NCI-H446 (cell line): ENCODE results near the gene RBM15B.
A peak's percentile ranks its signal among the peaks of the same experiment; 100 is the strongest.

ENCODE experiments used
- DNase-seq, 2 experiments: peaks; one replicate each; lab custom pipeline; 2025; lab: John Stamatoyannopoulos, UW

RBM15B gene

DNA sequence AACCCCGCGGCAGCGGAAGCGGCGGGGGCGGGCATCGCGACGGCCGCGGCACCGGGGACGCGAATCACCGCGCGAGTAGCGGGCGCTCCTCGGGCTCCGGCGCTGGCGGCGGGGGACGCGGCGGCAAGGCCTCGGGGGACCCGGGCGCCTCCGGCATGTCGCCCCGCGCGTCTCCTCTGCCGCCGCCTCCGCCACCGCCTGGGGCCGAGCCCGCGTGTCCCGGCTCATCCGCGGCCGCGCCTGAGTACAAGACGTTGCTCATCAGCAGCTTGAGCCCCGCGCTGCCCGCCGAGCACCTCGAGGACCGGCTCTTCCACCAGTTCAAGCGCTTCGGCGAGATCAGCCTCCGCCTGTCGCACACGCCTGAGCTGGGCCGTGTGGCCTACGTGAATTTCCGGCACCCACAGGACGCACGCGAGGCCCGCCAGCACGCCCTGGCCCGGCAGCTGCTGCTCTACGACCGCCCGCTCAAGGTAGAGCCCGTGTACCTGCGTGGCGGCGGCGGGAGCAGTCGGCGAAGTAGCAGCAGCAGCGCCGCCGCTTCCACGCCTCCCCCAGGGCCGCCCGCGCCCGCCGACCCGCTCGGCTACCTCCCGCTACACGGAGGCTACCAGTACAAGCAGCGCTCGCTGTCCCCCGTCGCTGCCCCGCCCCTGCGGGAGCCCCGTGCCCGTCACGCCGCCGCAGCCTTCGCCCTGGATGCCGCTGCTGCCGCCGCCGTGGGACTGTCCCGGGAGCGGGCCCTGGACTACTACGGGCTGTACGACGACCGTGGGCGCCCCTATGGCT, 675 bp downstream of the RBM15B start:
- no peak for DNase-seq

GRCh38 chr3:51392355-51393133, 1.5 kb downstream of the RBM15B start:
- DNase-seq, result no peak

- no peak for DNase-seq
Observed at GRCh38 chr3:51393134-51393495, 2.0 kb downstream of the RBM15B start.

DNA sequence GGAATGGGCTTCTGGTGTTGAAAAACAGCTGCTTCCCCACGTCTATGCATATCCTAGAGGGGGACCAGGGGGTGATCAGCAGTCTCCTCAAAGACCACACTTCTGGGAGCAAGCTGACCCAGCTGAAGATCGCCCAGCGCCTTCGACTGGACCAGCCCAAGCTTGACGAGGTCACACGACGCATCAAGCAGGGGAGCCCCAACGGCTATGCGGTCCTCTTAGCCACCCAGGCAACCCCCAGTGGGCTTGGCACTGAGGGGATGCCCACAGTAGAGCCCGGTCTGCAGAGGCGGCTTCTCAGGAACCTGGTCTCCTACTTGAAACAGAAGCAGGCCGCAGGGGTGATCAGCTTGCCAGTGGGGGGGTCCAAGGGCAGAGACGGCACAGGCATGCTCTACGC, 2.5 kb downstream of the RBM15B start:
- DNase-seq, result no peak

- DNase-seq, result no peak
Observed at GRCh38 chr3:51394541-51394940, 3.5 kb downstream of the RBM15B start.

- DNase-seq, result no peak
Observed at GRCh38 chr3:51395493-51396213, 4.6 kb downstream of the RBM15B start.

- DNase-seq, result no peak
Observed at GRCh38 chr3:51396401-51396800, 5.3 kb downstream of the RBM15B start.

- DNase-seq, result no peak
Observed at GRCh38 chr3:51397392-51397791, 6.3 kb downstream of the RBM15B start.

DNA sequence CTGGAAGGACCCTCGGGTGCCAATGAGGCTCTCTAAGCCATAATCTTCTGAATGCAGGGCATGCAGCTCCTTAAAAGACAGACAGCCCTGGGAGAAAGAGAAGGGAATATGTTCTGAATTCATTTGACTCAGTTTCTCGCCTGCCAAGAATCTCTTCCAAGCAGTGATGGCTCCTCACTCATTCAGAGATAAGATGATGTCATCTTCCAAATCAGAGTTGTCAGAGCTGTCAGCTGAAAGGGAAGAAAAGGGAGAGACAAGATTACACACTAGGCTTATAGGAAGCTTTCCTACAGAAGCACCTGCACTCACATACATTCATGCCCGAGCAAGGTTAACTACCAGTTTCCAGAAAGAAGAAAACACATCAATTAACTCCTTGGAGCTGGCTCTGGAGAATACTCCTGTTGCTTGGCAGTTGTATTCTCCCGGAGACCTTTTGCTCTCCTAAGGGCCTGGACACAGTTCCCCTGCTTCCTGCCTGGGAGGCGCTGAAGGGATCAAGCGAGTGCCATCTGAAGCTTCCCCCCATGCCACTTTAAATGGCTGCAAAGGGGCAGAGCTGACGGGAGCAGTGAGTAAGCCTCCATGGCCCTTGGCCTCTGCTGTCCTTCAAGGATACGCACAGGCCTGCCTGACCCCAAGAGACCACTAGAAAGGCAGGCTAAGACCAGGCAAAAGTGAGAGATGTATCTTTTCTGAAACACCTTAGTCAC, 7.7 kb downstream of the RBM15B start:
- DNase-seq, result no peak

- no peak for DNase-seq
Observed at GRCh38 chr3:51400166-51400565, 9.1 kb downstream of the RBM15B start.

DNA sequence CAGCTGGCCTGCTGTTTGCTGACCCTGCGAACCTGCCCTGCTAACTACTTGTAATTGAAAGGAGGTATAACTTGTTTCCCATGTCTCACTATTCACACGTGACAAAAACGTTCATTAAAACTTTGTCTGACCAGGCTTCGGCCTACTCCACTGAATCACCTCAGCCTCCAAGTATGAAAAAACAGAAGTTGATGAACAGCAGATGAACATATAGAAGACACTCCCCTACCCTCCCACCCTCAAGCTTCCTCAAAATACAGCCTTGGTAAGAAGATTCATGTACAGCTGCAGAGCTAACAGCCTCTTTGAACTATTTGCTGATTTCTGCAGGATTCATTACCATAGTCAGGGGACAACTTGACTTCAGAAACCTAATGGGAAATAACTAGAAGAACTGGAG, 10.7 kb downstream of the RBM15B start:
- DNase-seq, result no peak

- DNase-seq, result no peak
Observed at GRCh38 chr3:51403675-51404074, 12.6 kb downstream of the RBM15B start.

DNA sequence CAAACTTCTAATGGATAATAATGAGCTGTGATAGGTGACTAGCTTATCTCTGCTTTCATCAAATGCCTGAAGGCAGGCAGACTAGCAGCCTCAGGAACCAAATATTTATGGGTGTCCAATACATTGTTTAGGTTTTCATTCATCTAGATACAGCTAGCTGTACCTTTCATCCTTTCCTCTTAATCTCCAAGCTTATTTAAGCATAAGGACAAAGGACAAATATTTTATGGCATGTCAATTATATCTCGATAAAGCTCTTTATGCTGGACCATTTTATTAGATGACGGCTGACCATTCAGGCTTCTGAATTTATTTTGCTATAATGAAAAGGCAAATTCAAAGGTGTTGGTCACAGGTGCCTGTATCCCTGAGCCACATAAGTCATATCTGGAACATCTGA, 16.9 kb downstream of the RBM15B start:
- no peak for DNase-seq

DNA sequence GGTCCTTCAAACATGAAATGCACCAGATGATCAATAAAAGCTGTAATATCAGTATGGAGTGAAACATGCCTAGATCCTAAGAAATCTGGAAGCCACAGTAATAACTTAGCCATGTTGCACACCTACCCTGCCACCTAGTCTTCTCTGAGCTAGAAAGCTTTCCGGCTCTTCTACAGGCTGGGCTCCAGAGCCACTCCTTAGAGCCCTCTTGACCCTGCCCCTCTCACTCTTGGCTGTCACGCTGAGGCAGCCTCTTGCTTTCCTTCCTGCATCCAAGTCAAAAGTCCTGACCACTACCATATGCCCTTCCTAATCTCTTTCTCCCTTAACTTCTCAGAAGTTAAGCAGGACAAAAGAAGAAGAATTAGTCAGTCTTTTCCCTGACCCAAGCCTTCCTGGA, 17.7 kb downstream of the RBM15B start:
- no peak for DNase-seq

- no peak for DNase-seq
Observed at GRCh38 chr3:51422211-51422610, 31.1 kb downstream of the RBM15B start.

DNA sequence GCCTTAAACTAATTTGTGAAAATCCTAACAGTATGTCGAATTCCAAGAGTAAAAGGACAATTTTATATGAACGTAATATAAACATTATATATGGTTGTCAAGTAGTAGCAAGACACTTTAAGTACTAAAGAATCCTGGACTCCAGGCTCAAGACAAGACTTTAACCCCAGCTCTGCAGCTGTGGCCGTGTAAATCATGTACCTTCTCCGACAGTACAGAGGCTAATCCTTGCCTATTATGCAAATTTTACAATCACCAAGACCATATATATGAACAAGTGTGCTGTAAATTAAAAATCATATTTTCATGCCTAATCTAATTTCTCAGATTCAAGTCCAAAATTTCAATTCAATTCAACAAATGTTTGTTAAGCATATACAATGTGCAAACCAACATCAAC, 35.8 kb downstream of the RBM15B start:
- DNase-seq, result no peak

DNA sequence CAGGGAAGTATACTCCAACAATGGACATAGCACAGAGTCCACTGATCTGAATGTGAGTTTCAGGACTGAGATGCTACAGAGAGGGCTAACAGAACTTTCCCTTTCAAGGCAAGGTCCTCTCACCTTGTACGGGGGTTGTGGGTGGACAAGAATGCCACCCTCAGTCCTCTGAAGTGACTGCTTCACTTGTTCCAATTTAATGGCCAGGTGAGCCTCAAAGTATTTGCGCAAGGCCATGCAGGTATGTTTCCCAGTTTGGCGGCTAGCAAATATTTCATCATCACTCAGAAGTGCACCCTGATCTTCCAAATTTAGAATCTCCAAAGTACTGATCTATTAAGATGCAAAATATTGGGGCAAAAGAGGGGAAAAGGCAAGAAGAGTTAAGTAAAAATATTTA, 38.1 kb downstream of the RBM15B start:
- DNase-seq, result no peak

GRCh38 chr3:51434110-51434509, 43.0 kb downstream of the RBM15B start:
- DNase-seq, result no peak

- DNase-seq, result peak in 1 of 2 experiments; percentile 33
Observed at GRCh38 chr3:51434746-51435327, 43.8 kb downstream of the RBM15B start.

DNA sequence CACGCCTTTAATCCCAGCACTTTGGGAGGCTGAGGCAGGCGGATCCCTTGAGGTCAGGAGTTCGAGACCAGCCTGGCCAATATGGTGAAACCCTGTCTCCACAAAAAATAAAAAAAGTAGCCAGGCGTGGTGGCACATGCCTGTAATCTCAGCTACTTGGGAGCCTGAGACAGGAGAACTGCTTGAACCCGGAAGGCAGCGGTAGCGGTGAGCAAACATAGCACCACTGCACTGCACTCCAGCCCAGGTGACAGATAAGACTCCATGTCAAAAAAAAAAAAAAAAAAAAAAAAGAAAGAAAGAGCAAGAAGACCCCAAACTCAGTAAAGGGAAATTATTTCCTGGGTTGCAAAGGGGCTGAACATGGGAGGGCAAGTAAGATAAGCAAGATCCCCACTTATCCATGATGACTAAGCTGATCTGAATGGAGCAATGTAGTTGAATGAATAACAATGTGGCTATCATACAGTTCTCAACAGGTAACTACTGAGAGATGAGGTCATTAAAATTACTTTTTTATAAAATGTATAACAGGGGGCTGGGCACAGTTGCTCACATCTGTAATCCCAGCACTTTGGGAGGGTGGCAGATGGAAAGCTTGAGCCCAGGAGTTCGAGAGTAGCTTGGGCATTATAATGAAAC, 46.0 kb downstream of the RBM15B start:
- no peak for DNase-seq

DNA sequence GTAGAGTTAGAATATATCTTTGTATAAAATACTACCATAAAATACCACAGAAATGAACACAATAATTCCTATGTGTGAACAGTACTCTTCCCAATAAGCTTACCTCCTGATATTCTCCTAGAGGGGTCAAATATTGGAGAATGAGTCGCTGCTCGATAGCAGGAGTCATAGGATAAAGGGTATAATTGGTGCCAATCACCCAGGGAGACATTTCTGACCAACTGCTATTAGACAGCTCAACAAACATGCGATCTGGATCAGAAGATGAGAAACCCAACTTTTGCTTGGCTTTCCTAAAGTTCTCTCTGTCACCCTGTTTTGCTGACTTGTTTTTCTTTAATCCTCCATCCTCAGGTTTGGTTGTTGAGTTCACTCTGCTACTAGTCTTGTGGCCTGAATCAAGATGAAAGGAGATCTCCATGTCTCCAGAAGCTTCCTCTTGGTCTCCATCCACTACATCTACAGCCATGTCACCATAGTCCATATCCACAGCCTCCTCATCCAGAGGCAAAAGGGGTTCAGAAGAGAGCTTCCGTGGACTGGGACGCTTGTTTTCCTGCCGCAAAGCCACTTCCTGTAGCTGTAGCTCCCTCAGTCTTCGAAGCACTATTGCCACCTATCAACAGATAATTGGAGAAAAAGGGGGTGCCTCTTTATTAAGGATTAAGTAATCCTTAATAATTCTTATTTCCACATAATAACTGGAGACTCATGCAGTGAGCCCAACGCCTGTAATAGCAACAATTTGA, 50.4 kb downstream of the RBM15B start:
- no peak for DNase-seq
